Karpas-422 (cell line): Measurements from ENCODE around the gene TLL1. TPM values are rescaled to one million over a fixed set of nuclear protein-coding genes. Genes with fewer than 3 reads are reported as not detected.
A peak's percentile ranks its signal among the peaks of the same experiment; 100 is the strongest.

Experiments
- DNase-seq: peaks from one replicate; pipeline ENCODE4 v3.0.0-alpha.2; 2015
- H2AFZ ChIP-seq: fragments of 200-600 bp; sonication (generic); 2 replicates; pipeline ENCODE4 v1.6.1; 2014; ENCODE audit warnings: antibody characterized with exemption, low read length, mixed read lengths
- H3K27ac ChIP-seq: fragments of 200-600 bp; sonication (generic); 2 replicates; pipeline ENCODE4 v1.5.1; 2014; ENCODE audit warnings: mild to moderate bottlenecking, low read length, moderate library complexity
- H3K27me3 ChIP-seq: fragments of 200-600 bp; sonication (generic); 2 replicates; pipeline ENCODE4 v1.6.1; 2014; ENCODE audit warnings: low read length, mixed read lengths
- H3K36me3 ChIP-seq: fragments of 200-600 bp; sonication (generic); 2 replicates; pipeline ENCODE4 v1.6.1; 2014; ENCODE audit warnings: low read length, mixed read lengths; ENCODE audit not compliant: insufficient read depth
- H3K4me1 ChIP-seq: fragments of 200-600 bp; sonication (generic); 2 replicates; pipeline ENCODE4 v1.6.1; 2014; ENCODE audit warnings: mild to moderate bottlenecking, low read length, mixed read lengths
- H3K4me2 ChIP-seq: fragments of 200-600 bp; sonication (generic); 2 replicates; pipeline ENCODE4 v1.6.1; 2014; ENCODE audit warnings: low read length, low read depth, mild to moderate bottlenecking; ENCODE audit not compliant: poor library complexity, severe bottlenecking
- H3K4me3 ChIP-seq: fragments of 200-600 bp; sonication (generic); 2 replicates; pipeline ENCODE4 v1.5.1; 2014; ENCODE audit warnings: mild to moderate bottlenecking, antibody characterized with exemption, low read length, mixed read lengths
- H3K79me2 ChIP-seq: fragments of 200-600 bp; sonication (generic); 2 replicates; pipeline ENCODE4 v1.6.1; 2014; ENCODE audit warnings: mild to moderate bottlenecking, low read length, mixed read lengths
- H3K9ac ChIP-seq: fragments of 200-600 bp; sonication (generic); 2 replicates; pipeline ENCODE4 v1.6.0; 2014; ENCODE audit warnings: low read length
- H3K9me2 ChIP-seq: fragments of 200-600 bp; sonication (generic), shearing (Covaris generic); replicated peaks from 2 replicates; pipeline ENCODE4 v1.6.0; 2014; ENCODE audit warnings: mild to moderate bottlenecking, low read length, moderate library complexity; ENCODE audit not compliant: insufficient read depth
- H3K9me3 ChIP-seq: fragments of 300-700, 200-600 bp; sonication (generic); 2 replicates; pipeline ENCODE4 v1.6.1; 2014; ENCODE audit warnings: low read length, mixed read lengths
- H4K20me1 ChIP-seq: fragments of 200-600 bp; sonication (generic); 2 replicates; pipeline ENCODE4 v1.6.1; 2014; ENCODE audit warnings: mild to moderate bottlenecking, antibody characterized with exemption, low read length, low read depth; ENCODE audit not compliant: insufficient read depth
- total RNA-seq: library from RNA; depleted of rRNA; stranded (reverse); fragments of >200 nt; shearing (Covaris generic); gene quantifications from 2 replicates; pipeline ENCODE4 v1.2.3, GENCODE V29; 2014; ENCODE audit warnings: low replicate concordance

The TLL1 gene
- total RNA-seq, 1 experiment from 2014 or later, result not detected

GRCh38 chr4:165844161-165844560, 28.9 kb upstream of the TLL1 start:
- Histone ChIP-seq H2AFZ (no peak overlapping the region), H4K20me1 (no peaks in the 10 kb centered on the region), H3K27me3 (no peaks in the 10 kb centered on the region), H3K4me1 (no peaks in the 10 kb centered on the region), H3K4me2 (no peak overlapping the region), H3K4me3 (no peak overlapping the region), H3K27ac (no peak overlapping the region), H3K9me3 (no peaks in the 10 kb centered on the region), H3K9ac (no peak overlapping the region), H3K36me3 (no peaks in the 10 kb centered on the region), H3K9me2 (no peaks in the 10 kb centered on the region), H3K79me2 (no peaks in the 10 kb centered on the region)
- DNase-seq, result no peak

DNA sequence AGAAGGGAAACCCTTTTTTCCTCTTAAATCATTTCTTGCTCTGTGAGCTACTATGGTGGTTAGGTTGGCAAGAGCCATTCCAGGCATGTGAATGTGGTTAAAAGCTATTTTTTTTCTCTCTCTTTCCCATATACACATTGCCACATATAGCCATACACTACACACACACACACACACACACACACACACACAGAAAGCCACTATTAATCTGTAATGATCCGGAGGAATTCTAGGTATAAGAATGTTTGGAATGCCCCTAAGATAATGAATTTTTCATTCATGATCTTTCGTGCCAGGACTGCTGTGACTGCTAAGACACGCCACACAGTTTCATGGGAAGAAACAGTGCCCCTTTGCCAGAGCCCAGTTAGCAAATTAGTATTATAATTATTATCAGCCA, 21.8 kb upstream of the TLL1 start:
- Histone ChIP-seq H3K4me2 (no peak overlapping the region), H3K9ac (no peak overlapping the region), H2AFZ (no peak overlapping the region), H3K79me2 (no peaks in the 10 kb centered on the region), H3K27me3 (no peaks in the 10 kb centered on the region), H3K9me2 (no peaks in the 10 kb centered on the region), H3K9me3 (no peaks in the 10 kb centered on the region), H3K27ac (no peak overlapping the region), H3K4me3 (no peak overlapping the region), H4K20me1 (no peaks in the 10 kb centered on the region), H3K36me3 (no peaks in the 10 kb centered on the region), H3K4me1 (no peaks in the 10 kb centered on the region)
- no peak for DNase-seq

- Histone ChIP-seq H4K20me1 (no peaks in the 10 kb centered on the region), H3K4me1 (no peaks in the 10 kb centered on the region), H3K9me2 (no peaks in the 10 kb centered on the region), H3K79me2 (no peaks in the 10 kb centered on the region), H3K27me3 (no peaks in the 10 kb centered on the region), H3K9ac (no peak overlapping the region), H3K36me3 (no peaks in the 10 kb centered on the region), H3K4me2 (no peak overlapping the region), H3K4me3 (no peak overlapping the region), H3K9me3 (no peaks in the 10 kb centered on the region), H2AFZ (no peak overlapping the region), H3K27ac (no peak overlapping the region)
- no peak for DNase-seq
Observed at GRCh38 chr4:165855191-165855590, 17.8 kb upstream of the TLL1 start.

DNA sequence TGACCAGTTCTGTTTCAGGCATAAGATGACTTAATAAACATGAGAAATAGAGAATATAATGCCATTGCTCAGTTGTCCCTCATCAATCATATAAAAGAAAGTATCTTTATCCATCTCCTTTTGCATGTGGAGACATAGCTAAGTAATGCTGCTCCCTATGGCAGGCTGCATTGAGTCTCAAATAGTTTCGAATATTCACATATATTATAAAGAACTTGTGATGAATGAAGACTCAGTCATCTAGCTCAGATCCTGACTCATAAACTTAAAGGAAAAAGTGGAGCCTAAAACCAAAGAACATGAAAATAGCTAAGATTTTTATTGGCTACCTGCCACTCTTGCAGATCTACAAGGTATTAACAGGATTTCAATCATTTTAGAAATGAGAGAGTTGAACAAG, 11.7 kb upstream of the TLL1 start:
- H3K27ac ChIP-seq, result no peak overlapping the region
- no peaks in the 10 kb centered on the region for H4K20me1 ChIP-seq
- DNase-seq, result no peak
- no peak overlapping the region for H3K4me3 ChIP-seq
- no peaks in the 10 kb centered on the region for H3K79me2 ChIP-seq
- no peaks in the 10 kb centered on the region for H3K36me3 ChIP-seq
- no peak overlapping the region for H3K4me2 ChIP-seq
- H3K9me2 ChIP-seq, result no peaks in the 10 kb centered on the region
- H3K9me3 ChIP-seq, result no peaks in the 10 kb centered on the region
- H3K4me1 ChIP-seq, result no peaks in the 10 kb centered on the region
- no peak overlapping the region for H3K9ac ChIP-seq
- no peak overlapping the region for H2AFZ ChIP-seq
- no peaks in the 10 kb centered on the region for H3K27me3 ChIP-seq

DNA sequence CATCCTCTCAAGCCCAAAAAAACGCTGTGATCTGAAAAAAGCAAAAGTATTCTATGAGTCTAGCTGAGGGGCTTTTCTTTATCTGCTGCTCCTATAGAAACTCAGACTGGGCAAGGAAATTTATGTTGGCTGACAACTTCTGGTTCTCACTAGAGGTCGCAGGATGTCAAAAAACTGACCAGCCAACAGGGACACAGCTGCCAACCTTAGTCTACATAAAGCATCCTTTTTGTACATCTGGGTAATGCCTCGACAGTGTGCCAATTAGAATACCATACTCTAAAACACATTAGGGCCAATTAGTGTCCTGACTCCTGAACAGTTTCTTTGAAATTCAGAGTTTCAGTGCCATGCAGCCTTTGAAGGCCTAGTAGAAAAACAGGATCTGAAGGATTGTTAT, 8.8 kb upstream of the TLL1 start:
- no peaks in the 10 kb centered on the region for H4K20me1 ChIP-seq
- H3K4me1 ChIP-seq, result no peaks in the 10 kb centered on the region
- no peaks in the 10 kb centered on the region for H3K9me2 ChIP-seq
- H3K4me2 ChIP-seq, result no peak overlapping the region
- H3K79me2 ChIP-seq, result no peaks in the 10 kb centered on the region
- no peaks in the 10 kb centered on the region for H3K9me3 ChIP-seq
- peak; percentile 48 for DNase-seq
- H3K27me3 ChIP-seq, result no peaks in the 10 kb centered on the region
- H3K9ac ChIP-seq, result no peak overlapping the region
- no peaks in the 10 kb centered on the region for H3K36me3 ChIP-seq
- no peak overlapping the region for H3K27ac ChIP-seq
- no peak overlapping the region for H2AFZ ChIP-seq
- H3K4me3 ChIP-seq, result no peak overlapping the region

GRCh38 chr4:165866019-165866650, 6.9 kb upstream of the TLL1 start:
- H2AFZ ChIP-seq, result no peak overlapping the region

GRCh38 chr4:165867961-165868360, 5.1 kb upstream of the TLL1 start:
- H4K20me1 ChIP-seq, result no peaks in the 10 kb centered on the region
- no peak overlapping the region for H3K4me2 ChIP-seq

More at GRCh38 chr4:165866019-165866650, 6.9 kb upstream of the TLL1 start:
- Histone ChIP-seq H3K4me3 (no peak overlapping the region), H3K27me3 (no peaks in the 10 kb centered on the region), H3K36me3 (no peaks in the 10 kb centered on the region), H3K9me2 (no peaks in the 10 kb centered on the region), H3K79me2 (no peaks in the 10 kb centered on the region), H3K9ac (no peak overlapping the region), H3K4me2 (no peak overlapping the region), H3K9me3 (no peaks in the 10 kb centered on the region), H3K27ac (no peak overlapping the region), H3K4me1 (no peaks in the 10 kb centered on the region), H4K20me1 (no peaks in the 10 kb centered on the region)
- DNase-seq, result no peak

DNA sequence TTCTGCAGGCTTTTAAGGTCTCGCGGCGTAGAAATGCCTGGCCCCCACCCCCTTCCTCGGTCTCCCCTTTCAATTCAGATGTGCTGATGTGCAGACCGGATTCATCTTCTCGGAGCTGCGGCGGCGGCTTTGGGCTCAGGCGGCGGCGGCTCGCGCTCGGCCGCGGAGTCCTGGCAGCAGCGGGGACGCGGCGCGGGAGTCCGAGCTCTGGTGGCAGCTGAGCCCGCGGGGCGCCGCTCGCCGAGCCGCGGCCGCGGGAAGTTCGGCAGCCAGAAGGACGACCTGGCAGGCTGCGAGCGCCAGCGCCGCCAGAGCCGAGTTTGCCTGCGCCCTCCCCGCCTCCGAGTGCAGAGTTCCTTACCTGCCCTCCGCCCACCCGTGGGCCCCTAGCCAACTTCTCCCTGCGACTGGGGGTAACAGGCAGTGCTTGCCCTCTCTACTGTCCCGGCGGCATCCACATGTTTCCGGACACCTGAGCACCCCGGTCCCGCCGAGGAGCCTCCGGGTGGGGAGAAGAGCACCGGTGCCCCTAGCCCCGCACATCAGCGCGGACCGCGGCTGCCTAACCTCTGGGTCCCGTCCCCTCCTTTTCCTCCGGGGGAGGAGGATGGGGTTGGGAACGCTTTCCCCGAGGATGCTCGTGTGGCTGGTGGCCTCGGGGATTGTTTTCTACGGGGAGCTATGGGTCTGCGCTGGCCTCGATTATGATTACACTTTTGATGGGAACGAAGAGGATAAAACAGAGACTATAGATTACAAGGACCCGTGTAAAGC, 448 bp downstream of the TLL1 start:
- Histone ChIP-seq H3K27me3 (no peaks in the 10 kb centered on the region), H3K4me2 (no peak overlapping the region), H3K9me2 (no peaks in the 10 kb centered on the region), H3K36me3 (no peaks in the 10 kb centered on the region), H3K27ac (no peak overlapping the region), H2AFZ (no peak overlapping the region), H4K20me1 (no peaks in the 10 kb centered on the region), H3K9ac (no peak overlapping the region), H3K4me1 (no peaks in the 10 kb centered on the region), H3K4me3 (no peak overlapping the region), H3K79me2 (no peaks in the 10 kb centered on the region), H3K9me3 (no peaks in the 10 kb centered on the region)
- DNase-seq, result no peak

More at GRCh38 chr4:165867961-165868360, 5.1 kb upstream of the TLL1 start:
- no peaks in the 10 kb centered on the region for H3K9me3 ChIP-seq
- H3K9ac ChIP-seq, result no peak overlapping the region
- no peak for DNase-seq
- no peaks in the 10 kb centered on the region for H3K4me1 ChIP-seq
- no peaks in the 10 kb centered on the region for H3K27me3 ChIP-seq
- no peaks in the 10 kb centered on the region for H3K79me2 ChIP-seq
- no peak overlapping the region for H3K4me3 ChIP-seq
- H3K36me3 ChIP-seq, result no peaks in the 10 kb centered on the region
- no peak overlapping the region for H2AFZ ChIP-seq
- no peak overlapping the region for H3K27ac ChIP-seq
- H3K9me2 ChIP-seq, result no peaks in the 10 kb centered on the region
